ENCODE results near the gene NKAIN2. TPM values are rescaled to one million over a fixed set of nuclear protein-coding genes. Genes with fewer than 3 reads are reported as not detected.
"Not testable (repeated sequence)": the region's sequence is repeated elsewhere in the genome, so short reads cannot be mapped to it uniquely, and the experiment has no call there.

NKAIN2 gene
- total RNA-seq, 3 donors from 2014 or later = 0.48 to 1.8 TPM; not detected in 1

GRCh38 chr6:124226396-124226795 is 422.7 kb downstream of the NKAIN2 start:
- no peaks in the 10 kb centered on the region for H3K36me3 ChIP-seq
- no peak overlapping the region for H3K27ac ChIP-seq
- intact Hi-C loops (cut with DNase I; ENCODE audit: low total_unique reads) = no loop called here
- H3K27me3 ChIP-seq = no peaks in the 10 kb centered on the region
- peaks cover 0 to 7% of the 10 kb centered on the region in 2 donors for H3K9me3 ChIP-seq
- DNase-seq (ENCODE audit: low spot score in 2 of 2) = no peak
- TF ChIP-seq POLR2AphosphoS5 (IDR thresholded peaks at IDR 0.05) (no peak), CTCF (IDR thresholded peaks at IDR 0.05) (no peak), POLR2A (IDR thresholded peaks at IDR 0.05) (no peak)
- no peaks in the 10 kb centered on the region for H3K4me1 ChIP-seq
- no peak overlapping the region for H3K4me3 ChIP-seq

- Histone ChIP-seq H3K27me3 (no peaks in the 10 kb centered on the region), H3K9me3 (peaks cover 0 to 7% of the 10 kb centered on the region in 2 donors), H3K4me3 (no peak overlapping the region), H3K4me1 (no peaks in the 10 kb centered on the region), H3K27ac (no peak overlapping the region), H3K36me3 (no peaks in the 10 kb centered on the region)
- intact Hi-C loops (cut with DNase I; ENCODE audit: low total_unique reads) = no loop called here
- DNase-seq (ENCODE audit: low spot score in 2 of 2) = no peak
- TF ChIP-seq POLR2AphosphoS5 (IDR thresholded peaks at IDR 0.05) (no peak), CTCF (IDR thresholded peaks at IDR 0.05) (no peak), POLR2A (IDR thresholded peaks at IDR 0.05) (no peak)
These were observed 429.6 kb downstream of the NKAIN2 start for GRCh38 chr6:124233221-124233620.

GRCh38 chr6:124234801-124235200 is 431.1 kb downstream of the NKAIN2 start:
- H3K27ac ChIP-seq = no peak overlapping the region
- H3K4me3 ChIP-seq = no peak overlapping the region
- DNase-seq (ENCODE audit: low spot score in 2 of 2) = no peak
- H3K4me1 ChIP-seq = no peaks in the 10 kb centered on the region
- H3K27me3 ChIP-seq = no peaks in the 10 kb centered on the region
- H3K9me3 ChIP-seq = peaks cover 0 to 2% of the 10 kb centered on the region in 2 donors
- intact Hi-C loops (cut with DNase I; ENCODE audit: low total_unique reads) = no loop called here
- no peaks in the 10 kb centered on the region for H3K36me3 ChIP-seq
- TF ChIP-seq POLR2AphosphoS5 (IDR thresholded peaks at IDR 0.05) (no peak), POLR2A (IDR thresholded peaks at IDR 0.05) (no peak), CTCF (IDR thresholded peaks at IDR 0.05) (no peak)

GRCh38 chr6:124237911-124238310 is 434.2 kb downstream of the NKAIN2 start:
- DNase-seq (ENCODE audit: low spot score in 2 of 2) = no peak
- intact Hi-C loops (cut with DNase I; ENCODE audit: low total_unique reads) = no loop called here
- Histone ChIP-seq H3K9me3 (no peaks in the 10 kb centered on the region), H3K27ac (no peak overlapping the region), H3K4me3 (no peak overlapping the region), H3K36me3 (no peaks in the 10 kb centered on the region), H3K4me1 (no peaks in the 10 kb centered on the region), H3K27me3 (no peaks in the 10 kb centered on the region)
- no peak for TF ChIP-seq CTCF (IDR thresholded peaks at IDR 0.05)
- TF ChIP-seq POLR2AphosphoS5 (IDR thresholded peaks at IDR 0.05) = no peak
- TF ChIP-seq POLR2A (IDR thresholded peaks at IDR 0.05) = no peak

- H3K9me3 ChIP-seq; H3K27me3 ChIP-seq; intact Hi-C loops (cut with DNase I; ENCODE audit: low total_unique reads); H3K4me1 ChIP-seq; H3K4me3 ChIP-seq; H3K36me3 ChIP-seq; DNase-seq (ENCODE audit: low spot score in 2 of 2); H3K27ac ChIP-seq: not testable (repeated sequence)
These were observed 434.7 kb downstream of the NKAIN2 start for GRCh38 chr6:124238408-124238807.

All from breast epithelium (tissue), 4 donors.